Coronary artery (tissue), 2 donors: ENCODE results near the gene HCN4.

Experiments used
- DNase-seq: peaks from one replicate; pipeline ENCODE4 v3.0.0-alpha.2; 2017; ENCODE audit warnings: low spot score
- H3K27ac ChIP-seq, 2 donors: fragments of 200-600 bp; sonication (generic); one replicate each; pipeline ENCODE4 v1.5.1; 2016 to 2019
- H3K4me3 ChIP-seq: fragments of 200-600 bp; sonication (generic); 2 replicates; pipeline ENCODE4 v1.5.1; 2016; ENCODE audit warnings: mild to moderate bottlenecking, moderate library complexity
- TF ChIP-seq, protein P1 (sequence below): fragments of 200-600 bp; sonication (generic); IDR thresholded peaks from one replicate; pipeline ENCODE4 v1.5.1; 2019; ENCODE audit warnings: antibody characterized with exemption

Gene HCN4

DNA sequence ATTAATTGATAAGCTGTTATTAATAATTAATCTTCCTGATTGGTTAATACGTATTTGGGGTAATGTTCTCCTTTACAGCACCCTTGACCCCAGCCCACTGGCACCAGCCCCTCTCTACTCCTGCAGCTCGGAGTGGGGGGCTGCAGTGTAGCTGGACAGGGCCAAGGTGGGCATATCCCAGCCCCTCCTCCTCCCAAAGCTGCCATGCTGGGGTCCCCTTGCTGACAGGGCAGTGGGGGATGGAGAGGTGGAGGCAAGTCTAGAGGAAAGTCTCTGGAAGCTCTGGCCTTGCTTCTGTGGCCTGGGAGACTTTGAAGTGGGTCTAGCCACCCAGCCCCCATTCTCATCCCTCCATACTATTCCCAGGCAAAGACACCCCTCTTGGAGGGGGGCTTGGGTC is 35.8 kb downstream of the HCN4 start:
- H3K27ac ChIP-seq: no peak overlapping the region
- no peak for DNase-seq
- no peak overlapping the region for H3K4me3 ChIP-seq
- TF ChIP-seq, protein P1, sequence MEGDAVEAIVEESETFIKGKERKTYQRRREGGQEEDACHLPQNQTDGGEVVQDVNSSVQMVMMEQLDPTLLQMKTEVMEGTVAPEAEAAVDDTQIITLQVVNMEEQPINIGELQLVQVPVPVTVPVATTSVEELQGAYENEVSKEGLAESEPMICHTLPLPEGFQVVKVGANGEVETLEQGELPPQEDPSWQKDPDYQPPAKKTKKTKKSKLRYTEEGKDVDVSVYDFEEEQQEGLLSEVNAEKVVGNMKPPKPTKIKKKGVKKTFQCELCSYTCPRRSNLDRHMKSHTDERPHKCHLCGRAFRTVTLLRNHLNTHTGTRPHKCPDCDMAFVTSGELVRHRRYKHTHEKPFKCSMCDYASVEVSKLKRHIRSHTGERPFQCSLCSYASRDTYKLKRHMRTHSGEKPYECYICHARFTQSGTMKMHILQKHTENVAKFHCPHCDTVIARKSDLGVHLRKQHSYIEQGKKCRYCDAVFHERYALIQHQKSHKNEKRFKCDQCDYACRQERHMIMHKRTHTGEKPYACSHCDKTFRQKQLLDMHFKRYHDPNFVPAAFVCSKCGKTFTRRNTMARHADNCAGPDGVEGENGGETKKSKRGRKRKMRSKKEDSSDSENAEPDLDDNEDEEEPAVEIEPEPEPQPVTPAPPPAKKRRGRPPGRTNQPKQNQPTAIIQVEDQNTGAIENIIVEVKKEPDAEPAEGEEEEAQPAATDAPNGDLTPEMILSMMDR: no peak

GRCh38 chr15:73331991-73332925 is 36.5 kb downstream of the HCN4 start:
- H3K27ac ChIP-seq: no peak overlapping the region
- TF ChIP-seq, protein P1: no peak
- no peak overlapping the region for H3K4me3 ChIP-seq
- DNase-seq: no peak

GRCh38 chr15:73331501-73331900 is 37.3 kb downstream of the HCN4 start:
- TF ChIP-seq, protein P1: no peak
- Histone ChIP-seq H3K27ac (no peak overlapping the region), H3K4me3 (no peak overlapping the region)
- no peak for DNase-seq

DNA sequence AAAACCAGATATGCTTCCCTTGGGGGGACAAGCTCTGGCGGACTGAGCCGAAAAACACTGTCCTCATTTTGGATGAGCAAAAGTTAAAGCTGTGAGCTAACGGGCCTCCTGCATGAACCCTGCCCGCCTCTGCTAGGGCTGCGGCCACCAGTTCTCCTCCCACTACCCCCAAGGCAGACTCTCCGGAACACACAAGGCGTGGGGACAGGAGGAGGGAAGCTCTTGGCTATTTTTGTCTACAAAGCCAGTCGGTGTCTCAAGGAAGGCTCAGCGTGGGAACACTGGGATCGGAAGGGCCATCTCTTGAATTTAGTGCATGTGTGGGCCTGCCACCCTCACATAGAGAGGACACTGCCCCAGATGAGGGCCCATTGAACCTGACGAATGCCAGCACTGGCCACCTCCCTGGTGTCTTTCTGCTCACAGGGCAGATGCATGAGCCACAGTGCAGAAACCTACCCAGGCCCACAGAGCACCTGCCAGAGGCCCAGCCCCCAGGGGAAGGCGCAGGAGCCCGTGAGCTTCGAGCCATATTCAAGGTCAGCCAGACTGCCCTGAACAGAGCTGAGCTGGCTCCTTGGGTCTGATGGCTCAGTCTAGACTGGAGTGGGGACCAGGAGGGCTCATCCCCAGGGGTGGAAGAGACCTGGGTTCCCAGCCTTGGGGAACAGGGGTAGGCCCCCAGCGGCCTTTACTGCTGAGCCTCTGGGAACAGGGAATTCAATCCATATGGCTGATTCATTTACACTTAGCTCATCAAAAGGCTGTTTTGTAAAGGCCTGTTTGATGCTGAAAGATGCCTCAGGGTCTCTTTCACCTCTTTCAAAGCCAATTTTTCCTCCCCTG is 38.3 kb downstream of the HCN4 start:
- no peak for DNase-seq
- Histone ChIP-seq H3K27ac (no peak overlapping the region), H3K4me3 (no peak overlapping the region)
- TF ChIP-seq, protein P1: no peak

GRCh38 chr15:73329501-73330200 is 39.1 kb downstream of the HCN4 start:
- Histone ChIP-seq H3K4me3 (no peak overlapping the region), H3K27ac (no peak overlapping the region)
- no peak for DNase-seq
- TF ChIP-seq, protein P1: no peak

- DNase-seq: no peak
- TF ChIP-seq, protein P1: no peak
- Histone ChIP-seq H3K4me3 (no peak overlapping the region), H3K27ac (no peak overlapping the region)
Observed at GRCh38 chr15:73328981-73329380, 39.8 kb downstream of the HCN4 start.
